Parathyroid adenoma (tissue), 2 donors: ENCODE measurements around the gene GIPC2.

Source experiments
- H2AFZ ChIP-seq: fragments of 300-600 bp; sonication (generic); one replicate; pipeline ENCODE4 v1.7.0; 2017; ENCODE audit warnings: antibody characterized with exemption, mild to moderate bottlenecking
- H3K27ac ChIP-seq: fragments of 300-600 bp; sonication (generic); one replicate; pipeline ENCODE4 v1.7.0; 2017
- H3K27me3 ChIP-seq: fragments of 300-600 bp; sonication (generic); one replicate; pipeline ENCODE4 v1.7.0; 2017; ENCODE audit warnings: low read length; ENCODE audit not compliant: control insufficient read depth, insufficient read depth
- H3K36me3 ChIP-seq: fragments of 300-600 bp; sonication (generic); one replicate; pipeline ENCODE4 v1.7.0; 2017; ENCODE audit warnings: low read length; ENCODE audit not compliant: control insufficient read depth, insufficient read depth
- H3K4me1 ChIP-seq: fragments of 300-600 bp; sonication (generic); one replicate; pipeline ENCODE4 v1.7.0; 2017; ENCODE audit warnings: control low read depth
- H3K4me2 ChIP-seq: fragments of 300-600 bp; sonication (generic); one replicate; pipeline ENCODE4 v1.7.0; 2017; ENCODE audit warnings: low read length
- H3K4me3 ChIP-seq: fragments of 300-600 bp; sonication (generic); one replicate; pipeline ENCODE4 v1.7.0; 2017; ENCODE audit warnings: low read depth, low read length
- H3K79me2 ChIP-seq: fragments of 300-600 bp; sonication (generic); one replicate; pipeline ENCODE4 v1.7.0; 2017; ENCODE audit warnings: control low read depth
- H3K9ac ChIP-seq: fragments of 300-600 bp; sonication (generic); one replicate; pipeline ENCODE4 v1.7.0; 2017; ENCODE audit warnings: mild to moderate bottlenecking
- H3K9me3 ChIP-seq: fragments of 300-600 bp; sonication (generic); one replicate; pipeline ENCODE4 v1.7.0; 2017; ENCODE audit warnings: low read length; ENCODE audit not compliant: control insufficient read depth
- CTCF ChIP-seq: fragments of 300-600 bp; sonication (generic); IDR thresholded peaks from one replicate; pipeline ENCODE4 v1.7.0; 2017; ENCODE audit warnings: antibody characterized with exemption, mild to moderate bottlenecking
- donor health status: primary hyperparathyroidism.

The GIPC2 gene

GRCh38 chr1:78184460-78185072 lies 138.8 kb downstream of the GIPC2 start:
- Histone ChIP-seq H3K4me3 (no peak overlapping the region), H3K9ac (no peak overlapping the region), H3K9me3 (no peaks in the 10 kb centered on the region), H3K27me3 (no peaks in the 10 kb centered on the region), H3K4me2 (no peak overlapping the region), H2AFZ (no peak overlapping the region), H3K27ac (no peak overlapping the region), H3K79me2 (no peaks in the 10 kb centered on the region), H3K4me1 (no peaks in the 10 kb centered on the region), H3K36me3 (no peaks in the 10 kb centered on the region)
- TF ChIP-seq CTCF = no peak
